ENCODE results near the gene CEP170.
"Not testable (repeated sequence)": the region's sequence is repeated elsewhere in the genome, so short reads cannot be mapped to it uniquely, and the experiment has no call there.

The CEP170 gene

DNA sequence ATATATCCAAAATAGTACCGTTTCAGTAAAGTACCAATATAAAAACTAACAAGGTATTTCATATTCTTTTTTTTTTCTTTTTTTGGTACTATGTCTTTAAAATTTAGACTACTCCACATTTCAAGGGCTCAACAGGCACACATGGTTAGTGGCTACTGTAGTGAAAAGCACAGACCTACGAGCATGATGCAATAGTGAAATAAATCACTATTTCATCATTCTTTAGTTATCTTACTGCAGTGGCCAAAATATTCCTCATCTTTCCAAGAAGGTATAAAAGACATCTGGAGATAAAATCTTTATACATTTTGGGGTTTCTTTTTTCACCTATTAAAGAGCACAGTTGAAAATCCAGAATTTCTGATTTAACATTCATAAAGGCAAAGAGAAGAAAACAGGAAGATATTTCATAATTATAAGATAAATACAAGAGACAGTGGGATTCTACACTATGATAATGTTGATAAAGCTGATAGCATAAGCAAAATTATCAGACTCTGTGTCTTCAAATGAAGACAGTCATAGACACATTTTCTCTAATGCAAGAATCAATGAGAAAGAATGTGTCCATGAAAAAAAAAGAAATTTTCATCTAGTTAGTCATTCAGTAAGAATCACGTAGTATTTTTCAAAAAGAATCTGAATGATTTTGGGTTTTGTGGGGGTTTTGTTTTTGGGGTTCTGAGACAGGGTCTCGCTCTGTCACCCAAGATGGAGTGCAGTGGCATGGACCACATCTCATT, 41.9 kb downstream of the CEP170 start:
- Histone ChIP-seq H3K27ac (ENCODE audit: low read length) (no peak overlapping the region), H3K79me2 (ENCODE audit: low read length) (no peaks in the 10 kb centered on the region), H3K9me3 (replicated peaks; ENCODE audit: insufficient read depth, low read length) (no peaks in the 10 kb centered on the region), H3F3A (ENCODE audit: insufficient read depth, low read length) (no peaks in the 10 kb centered on the region), H3K4me1 (ENCODE audit: low read length) (no peaks in the 10 kb centered on the region), H3K4me3 (ENCODE audit: low read length) (no peak overlapping the region), H3K4me2 (ENCODE audit: low read depth, low read length) (no peak overlapping the region), H2AFZ (ENCODE audit: low read length) (no peak overlapping the region), H3K36me3 (replicated peaks; ENCODE audit: insufficient read depth, low read length) (no peaks in the 10 kb centered on the region), H4K20me1 (ENCODE audit: insufficient read depth, low read length) (no peaks in the 10 kb centered on the region), H3K9ac (ENCODE audit: low read length) (no peak overlapping the region), H3K9me2 (replicated peaks; ENCODE audit: insufficient read depth, low read length) (no peaks in the 10 kb centered on the region), H3K27me3 (replicated peaks; ENCODE audit: insufficient read depth, low read length) (no peaks in the 10 kb centered on the region)
- no peak for DNase-seq
- TF ChIP-seq EZH2 (optimal IDR thresholded peaks at IDR 0.05; ENCODE audit: low read depth, low read length) (no peak), EZH2phosphoT487 (IDR thresholded peaks at IDR 0.05; ENCODE audit: low read length) (no peak)
- TF ChIP-seq, protein P1, sequence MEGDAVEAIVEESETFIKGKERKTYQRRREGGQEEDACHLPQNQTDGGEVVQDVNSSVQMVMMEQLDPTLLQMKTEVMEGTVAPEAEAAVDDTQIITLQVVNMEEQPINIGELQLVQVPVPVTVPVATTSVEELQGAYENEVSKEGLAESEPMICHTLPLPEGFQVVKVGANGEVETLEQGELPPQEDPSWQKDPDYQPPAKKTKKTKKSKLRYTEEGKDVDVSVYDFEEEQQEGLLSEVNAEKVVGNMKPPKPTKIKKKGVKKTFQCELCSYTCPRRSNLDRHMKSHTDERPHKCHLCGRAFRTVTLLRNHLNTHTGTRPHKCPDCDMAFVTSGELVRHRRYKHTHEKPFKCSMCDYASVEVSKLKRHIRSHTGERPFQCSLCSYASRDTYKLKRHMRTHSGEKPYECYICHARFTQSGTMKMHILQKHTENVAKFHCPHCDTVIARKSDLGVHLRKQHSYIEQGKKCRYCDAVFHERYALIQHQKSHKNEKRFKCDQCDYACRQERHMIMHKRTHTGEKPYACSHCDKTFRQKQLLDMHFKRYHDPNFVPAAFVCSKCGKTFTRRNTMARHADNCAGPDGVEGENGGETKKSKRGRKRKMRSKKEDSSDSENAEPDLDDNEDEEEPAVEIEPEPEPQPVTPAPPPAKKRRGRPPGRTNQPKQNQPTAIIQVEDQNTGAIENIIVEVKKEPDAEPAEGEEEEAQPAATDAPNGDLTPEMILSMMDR (IDR thresholded peaks at IDR 0.05; ENCODE audit: low read length), result no peak

DNA sequence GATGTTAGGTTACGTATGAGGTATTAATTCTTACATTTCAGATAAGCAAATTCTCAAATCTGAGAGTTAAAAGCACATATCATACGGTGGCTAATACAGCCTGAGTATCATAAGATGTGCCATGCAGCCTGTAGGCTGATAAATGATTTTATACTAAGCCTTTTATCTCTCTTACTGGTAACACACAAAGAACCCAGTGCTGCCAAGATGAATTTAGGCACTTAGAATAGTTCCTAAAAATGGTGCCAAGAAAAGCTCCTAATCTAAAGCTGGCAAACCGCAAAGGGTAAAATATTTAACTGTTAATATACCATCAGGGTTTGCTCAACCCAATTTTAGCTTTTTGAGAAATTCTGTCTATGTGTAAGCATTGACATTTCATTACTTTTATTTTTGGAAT, 43.1 kb downstream of the CEP170 start:
- not testable (repeated sequence) for H4K20me1 ChIP-seq (ENCODE audit: insufficient read depth, low read length); DNase-seq; H3K27ac ChIP-seq (ENCODE audit: low read length); H3K9ac ChIP-seq (ENCODE audit: low read length); H3K9me3 ChIP-seq (replicated peaks; ENCODE audit: insufficient read depth, low read length); H3K79me2 ChIP-seq (ENCODE audit: low read length); H3K9me2 ChIP-seq (replicated peaks; ENCODE audit: insufficient read depth, low read length); H3K4me1 ChIP-seq (ENCODE audit: low read length); H3K4me2 ChIP-seq (ENCODE audit: low read depth, low read length); H3K27me3 ChIP-seq (replicated peaks; ENCODE audit: insufficient read depth, low read length); H3K4me3 ChIP-seq (ENCODE audit: low read length); H2AFZ ChIP-seq (ENCODE audit: low read length); H3K36me3 ChIP-seq (replicated peaks; ENCODE audit: insufficient read depth, low read length); H3F3A ChIP-seq (ENCODE audit: insufficient read depth, low read length)

DNA sequence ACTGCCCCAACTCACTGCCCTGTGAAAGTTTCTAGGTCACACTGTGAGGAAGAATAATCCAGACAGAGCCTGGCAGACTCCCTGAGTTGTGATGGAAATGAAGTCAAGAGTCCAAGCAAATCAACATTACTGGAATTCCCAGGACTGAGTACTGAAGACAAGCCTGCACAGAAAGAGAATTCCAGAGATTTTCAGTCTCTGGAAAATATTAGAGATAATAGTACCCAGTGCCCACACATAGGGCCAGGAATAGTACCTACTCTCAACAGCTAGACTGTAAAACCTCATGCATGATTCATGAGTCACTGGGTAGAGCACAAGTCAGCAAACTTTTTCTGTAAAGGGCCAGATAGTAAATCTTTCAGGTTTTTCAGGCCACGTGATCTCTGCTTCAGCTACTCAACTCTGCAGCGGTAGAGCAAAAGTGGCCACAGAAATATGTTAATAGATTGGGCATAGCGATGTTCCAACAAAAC, 50.0 kb downstream of the CEP170 start:
- not testable (repeated sequence) for H3K36me3 ChIP-seq (replicated peaks; ENCODE audit: insufficient read depth, low read length); H3K9ac ChIP-seq (ENCODE audit: low read length); H3K27me3 ChIP-seq (replicated peaks; ENCODE audit: insufficient read depth, low read length); DNase-seq; H3K9me3 ChIP-seq (replicated peaks; ENCODE audit: insufficient read depth, low read length); H2AFZ ChIP-seq (ENCODE audit: low read length); H3K4me2 ChIP-seq (ENCODE audit: low read depth, low read length); H3K4me3 ChIP-seq (ENCODE audit: low read length); H3K79me2 ChIP-seq (ENCODE audit: low read length); H3K9me2 ChIP-seq (replicated peaks; ENCODE audit: insufficient read depth, low read length); H3K27ac ChIP-seq (ENCODE audit: low read length); H3K4me1 ChIP-seq (ENCODE audit: low read length); H3F3A ChIP-seq (ENCODE audit: insufficient read depth, low read length); H4K20me1 ChIP-seq (ENCODE audit: insufficient read depth, low read length)

DNA sequence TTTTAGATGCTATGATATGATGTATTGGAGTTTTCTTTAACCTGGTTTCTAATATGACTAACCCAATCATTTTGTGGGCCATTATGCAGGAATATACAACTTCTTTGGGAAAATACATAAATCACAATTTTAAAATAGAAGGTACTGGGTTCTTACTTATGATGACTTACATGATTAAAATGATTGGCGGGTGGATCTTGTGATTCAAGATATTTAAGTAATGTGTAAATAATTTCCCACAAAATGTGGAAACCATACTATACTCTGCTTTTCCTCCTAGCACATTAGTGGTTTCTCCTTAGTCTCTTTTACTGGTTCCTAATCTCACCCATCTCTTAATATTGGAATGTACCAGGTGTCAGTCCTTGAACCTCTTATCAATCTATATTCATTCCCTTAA, 50.7 kb downstream of the CEP170 start:
- H3K36me3 ChIP-seq (replicated peaks; ENCODE audit: insufficient read depth, low read length); H3K4me3 ChIP-seq (ENCODE audit: low read length); H3K4me1 ChIP-seq (ENCODE audit: low read length); H3K9me3 ChIP-seq (replicated peaks; ENCODE audit: insufficient read depth, low read length); H2AFZ ChIP-seq (ENCODE audit: low read length); H3K9me2 ChIP-seq (replicated peaks; ENCODE audit: insufficient read depth, low read length); H4K20me1 ChIP-seq (ENCODE audit: insufficient read depth, low read length); H3K27me3 ChIP-seq (replicated peaks; ENCODE audit: insufficient read depth, low read length); DNase-seq; H3F3A ChIP-seq (ENCODE audit: insufficient read depth, low read length); H3K4me2 ChIP-seq (ENCODE audit: low read depth, low read length); H3K9ac ChIP-seq (ENCODE audit: low read length); H3K79me2 ChIP-seq (ENCODE audit: low read length); H3K27ac ChIP-seq (ENCODE audit: low read length): not testable (repeated sequence)

DNA sequence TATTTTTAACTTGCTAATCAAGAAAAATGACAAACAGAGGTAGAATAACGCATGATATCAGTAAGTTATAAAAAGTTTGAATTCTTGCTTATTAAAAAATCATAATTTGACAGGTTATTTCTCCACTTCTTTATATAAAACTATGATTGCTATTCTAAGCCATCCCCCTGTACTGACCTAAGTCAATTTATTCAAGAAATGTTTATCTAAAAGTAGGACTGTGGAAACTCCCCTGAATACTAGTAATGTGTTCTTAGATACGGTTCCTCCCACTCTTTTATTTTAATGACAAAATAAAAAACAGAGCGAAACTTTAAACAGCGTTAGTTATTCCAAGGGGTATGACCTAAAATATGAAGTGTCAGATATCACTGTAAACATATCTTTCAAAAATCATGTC, 51.9 kb downstream of the CEP170 start:
- H3K9me3 ChIP-seq (replicated peaks; ENCODE audit: insufficient read depth, low read length); H3K4me2 ChIP-seq (ENCODE audit: low read depth, low read length); H3K27me3 ChIP-seq (replicated peaks; ENCODE audit: insufficient read depth, low read length); H3K4me1 ChIP-seq (ENCODE audit: low read length); H2AFZ ChIP-seq (ENCODE audit: low read length); H3K36me3 ChIP-seq (replicated peaks; ENCODE audit: insufficient read depth, low read length); H3K27ac ChIP-seq (ENCODE audit: low read length); H3K79me2 ChIP-seq (ENCODE audit: low read length); H3K4me3 ChIP-seq (ENCODE audit: low read length); H3K9ac ChIP-seq (ENCODE audit: low read length); H3K9me2 ChIP-seq (replicated peaks; ENCODE audit: insufficient read depth, low read length); H4K20me1 ChIP-seq (ENCODE audit: insufficient read depth, low read length); H3F3A ChIP-seq (ENCODE audit: insufficient read depth, low read length); DNase-seq: not testable (repeated sequence)

DNA sequence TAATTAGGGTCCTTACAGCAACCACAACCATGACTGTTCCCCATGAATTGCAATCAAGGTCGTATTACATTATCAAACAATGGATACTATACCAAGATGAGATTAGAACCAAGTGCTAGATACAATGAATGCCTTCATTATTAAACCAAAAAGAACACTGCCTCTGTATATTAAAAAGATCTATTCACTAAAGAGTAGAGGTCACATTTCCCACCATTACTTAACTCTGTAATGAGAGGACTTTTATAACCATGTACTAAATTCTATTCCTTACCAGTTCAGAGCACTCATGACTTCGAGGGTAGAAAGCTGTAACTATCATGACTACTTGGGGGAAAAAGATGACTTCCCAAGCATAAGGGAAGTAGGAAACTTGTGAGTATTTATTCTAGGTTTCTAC, 53.8 kb downstream of the CEP170 start:
- H3K79me2 ChIP-seq (ENCODE audit: low read length); H3K27ac ChIP-seq (ENCODE audit: low read length); H3K36me3 ChIP-seq (replicated peaks; ENCODE audit: insufficient read depth, low read length); H3K9ac ChIP-seq (ENCODE audit: low read length); H3K4me1 ChIP-seq (ENCODE audit: low read length); H3K4me2 ChIP-seq (ENCODE audit: low read depth, low read length); H3K4me3 ChIP-seq (ENCODE audit: low read length); H2AFZ ChIP-seq (ENCODE audit: low read length); H3K9me2 ChIP-seq (replicated peaks; ENCODE audit: insufficient read depth, low read length); H3F3A ChIP-seq (ENCODE audit: insufficient read depth, low read length); H4K20me1 ChIP-seq (ENCODE audit: insufficient read depth, low read length); H3K27me3 ChIP-seq (replicated peaks; ENCODE audit: insufficient read depth, low read length); DNase-seq; H3K9me3 ChIP-seq (replicated peaks; ENCODE audit: insufficient read depth, low read length): not testable (repeated sequence)

DNA sequence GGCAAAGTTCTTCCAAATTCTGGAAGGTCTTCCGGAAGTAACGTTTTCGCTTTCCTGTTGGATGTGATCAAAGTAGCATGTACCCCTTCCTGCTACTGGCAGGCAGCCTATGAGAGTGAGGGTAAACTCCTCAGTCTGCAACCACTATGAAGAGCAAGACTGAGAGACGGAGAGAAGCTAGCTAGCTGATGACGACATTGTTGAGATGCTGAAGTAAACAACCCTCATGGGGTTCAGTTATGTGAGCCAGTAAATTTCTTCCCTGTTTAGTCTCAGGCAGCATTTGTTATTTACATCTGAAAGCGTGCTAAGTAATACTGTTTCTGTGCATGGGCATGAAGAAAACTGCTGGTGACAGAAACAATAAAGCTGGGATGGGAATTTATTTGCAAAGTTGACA, 57.6 kb downstream of the CEP170 start:
- H3K4me1 ChIP-seq (ENCODE audit: low read length), result not testable (repeated sequence)

More for the DNA sequence above, 57.6 kb downstream of the CEP170 start:
- not testable (repeated sequence) for H3K36me3 ChIP-seq (replicated peaks; ENCODE audit: insufficient read depth, low read length); H3K9me2 ChIP-seq (replicated peaks; ENCODE audit: insufficient read depth, low read length); H3K4me3 ChIP-seq (ENCODE audit: low read length); H2AFZ ChIP-seq (ENCODE audit: low read length); H3K9me3 ChIP-seq (replicated peaks; ENCODE audit: insufficient read depth, low read length); H4K20me1 ChIP-seq (ENCODE audit: insufficient read depth, low read length); H3F3A ChIP-seq (ENCODE audit: insufficient read depth, low read length); H3K4me2 ChIP-seq (ENCODE audit: low read depth, low read length); H3K27me3 ChIP-seq (replicated peaks; ENCODE audit: insufficient read depth, low read length); H3K9ac ChIP-seq (ENCODE audit: low read length); DNase-seq; H3K27ac ChIP-seq (ENCODE audit: low read length); H3K79me2 ChIP-seq (ENCODE audit: low read length)
